ENCODE results near the gene LACC1.

DNA sequence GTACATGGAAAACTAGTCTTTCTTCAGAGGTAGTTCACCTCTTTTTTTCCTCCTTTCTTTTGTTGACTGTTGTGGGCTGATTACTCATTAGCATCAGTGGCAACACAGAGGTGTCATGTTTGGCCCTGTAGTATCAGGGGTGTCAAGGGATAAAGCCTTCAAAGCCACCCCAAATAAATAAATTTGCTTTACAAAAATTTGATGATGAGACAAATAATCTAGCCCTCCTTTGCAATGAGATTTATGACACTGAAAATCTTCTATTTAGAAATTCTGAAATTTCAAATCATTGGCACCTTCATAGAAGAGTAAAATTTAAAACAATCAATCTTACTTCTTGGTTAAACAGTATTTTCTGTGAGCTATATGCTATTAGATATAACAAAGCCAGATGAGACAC, 1.9 kb downstream of the LACC1 start:
- TF ChIP-seq, protein P1, sequence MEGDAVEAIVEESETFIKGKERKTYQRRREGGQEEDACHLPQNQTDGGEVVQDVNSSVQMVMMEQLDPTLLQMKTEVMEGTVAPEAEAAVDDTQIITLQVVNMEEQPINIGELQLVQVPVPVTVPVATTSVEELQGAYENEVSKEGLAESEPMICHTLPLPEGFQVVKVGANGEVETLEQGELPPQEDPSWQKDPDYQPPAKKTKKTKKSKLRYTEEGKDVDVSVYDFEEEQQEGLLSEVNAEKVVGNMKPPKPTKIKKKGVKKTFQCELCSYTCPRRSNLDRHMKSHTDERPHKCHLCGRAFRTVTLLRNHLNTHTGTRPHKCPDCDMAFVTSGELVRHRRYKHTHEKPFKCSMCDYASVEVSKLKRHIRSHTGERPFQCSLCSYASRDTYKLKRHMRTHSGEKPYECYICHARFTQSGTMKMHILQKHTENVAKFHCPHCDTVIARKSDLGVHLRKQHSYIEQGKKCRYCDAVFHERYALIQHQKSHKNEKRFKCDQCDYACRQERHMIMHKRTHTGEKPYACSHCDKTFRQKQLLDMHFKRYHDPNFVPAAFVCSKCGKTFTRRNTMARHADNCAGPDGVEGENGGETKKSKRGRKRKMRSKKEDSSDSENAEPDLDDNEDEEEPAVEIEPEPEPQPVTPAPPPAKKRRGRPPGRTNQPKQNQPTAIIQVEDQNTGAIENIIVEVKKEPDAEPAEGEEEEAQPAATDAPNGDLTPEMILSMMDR (IDR thresholded peaks at IDR 0.05; ENCODE audit: control extremely low read depth in 1 of 3, insufficient read depth in 1 of 3, low read depth in 1 of 3, low read length in 3 of 3) = no peak
- TF ChIP-seq, protein P2, sequence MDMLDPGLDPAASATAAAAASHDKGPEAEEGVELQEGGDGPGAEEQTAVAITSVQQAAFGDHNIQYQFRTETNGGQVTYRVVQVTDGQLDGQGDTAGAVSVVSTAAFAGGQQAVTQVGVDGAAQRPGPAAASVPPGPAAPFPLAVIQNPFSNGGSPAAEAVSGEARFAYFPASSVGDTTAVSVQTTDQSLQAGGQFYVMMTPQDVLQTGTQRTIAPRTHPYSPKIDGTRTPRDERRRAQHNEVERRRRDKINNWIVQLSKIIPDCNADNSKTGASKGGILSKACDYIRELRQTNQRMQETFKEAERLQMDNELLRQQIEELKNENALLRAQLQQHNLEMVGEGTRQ (IDR thresholded peaks at IDR 0.05; ENCODE audit: low read length) = no peak
- no peak for TF ChIP-seq SIN3A (conservative IDR thresholded peaks at IDR 0.05 in 1 of 2, IDR thresholded peaks at IDR 0.05 in 1 of 2; ENCODE audit: low read depth in 1 of 2, low read length in 2 of 2)
- TF ChIP-seq YY1 (IDR thresholded peaks at IDR 0.05; ENCODE audit: low read depth, low read length) = no peak
